Astrocyte (in vitro differentiated cells and primary cell): ENCODE results near the gene SAMD4B. TPM values are rescaled to one million over a fixed set of nuclear protein-coding genes. Genes with fewer than 3 reads are reported as not detected.
"Not testable (repeated sequence)": the region's sequence is repeated elsewhere in the genome, so short reads cannot be mapped to it uniquely, and the experiment has no call there.

Experiments
- DNase-seq: peaks from one replicate; pipeline ENCODE4 v3.0.0-alpha.2; 2010; ENCODE audit warnings: low read depth
- FAIRE-seq: peaks from 2 replicates; lab custom pipeline; 2011; peaks lifted over from hg19 to GRCh38; lab: Jason Lieb, UNC
- H2AFZ ChIP-seq: 2 replicates; pipeline ENCODE4 v1.6.0; 2012; ENCODE audit warnings: low read depth, low read length, inconsistent platforms
- H3K27ac ChIP-seq: 2 replicates; pipeline ENCODE4 v1.5.1; 2011; ENCODE audit warnings: low read depth, low read length, inconsistent platforms
- H3K27me3 ChIP-seq: 2 replicates; pipeline ENCODE4 v1.6.0; 2011; ENCODE audit warnings: low read length, inconsistent platforms; ENCODE audit not compliant: insufficient read depth
- H3K36me3 ChIP-seq: 2 replicates; pipeline ENCODE4 v1.5.1; 2011; ENCODE audit warnings: low read length, inconsistent platforms; ENCODE audit not compliant: insufficient read depth
- H3K4me1 ChIP-seq: 2 replicates; pipeline ENCODE4 v1.5.1; 2011; ENCODE audit warnings: low read length, inconsistent platforms; ENCODE audit not compliant: insufficient read depth
- H3K4me2 ChIP-seq: 2 replicates; pipeline ENCODE4 v1.6.0; 2012; ENCODE audit warnings: low read length, inconsistent platforms
- H3K4me3 ChIP-seq: 2 replicates; pipeline ENCODE4 v1.5.1; 2011; ENCODE audit warnings: low read depth, mild to moderate bottlenecking, low read length, inconsistent platforms; ENCODE audit not compliant: insufficient read depth
- H3K79me2 ChIP-seq: 2 replicates; pipeline ENCODE4 v1.6.0; 2012; ENCODE audit warnings: mild to moderate bottlenecking, low read length, inconsistent platforms; ENCODE audit not compliant: insufficient read depth
- H3K9ac ChIP-seq: 2 replicates; pipeline ENCODE4 v1.6.0; 2012; ENCODE audit warnings: mild to moderate bottlenecking, low read length, inconsistent platforms
- H3K9me3 ChIP-seq: 2 replicates; pipeline ENCODE4 v1.5.1; 2012; ENCODE audit warnings: low read depth, mild to moderate bottlenecking, low read length, inconsistent platforms; ENCODE audit not compliant: insufficient read depth
- H4K20me1 ChIP-seq: 2 replicates; pipeline ENCODE4 v1.6.0; 2012; ENCODE audit warnings: low read length, inconsistent platforms; ENCODE audit not compliant: insufficient read depth
- H3K27ac Mint-ChIP-seq: one replicate; pipeline ENCODE4 v1.8.0; 2021; ENCODE audit warnings: mild to moderate bottlenecking, mixed read lengths; ENCODE audit not compliant: unreplicated experiment
- H3K27me3 Mint-ChIP-seq: one replicate; pipeline ENCODE4 v1.8.0; 2021; ENCODE audit warnings: low read depth, mixed read lengths; ENCODE audit not compliant: unreplicated experiment
- H3K36me3 Mint-ChIP-seq: one replicate; pipeline ENCODE4 v1.8.0; 2021; ENCODE audit warnings: low read depth, mixed read lengths; ENCODE audit not compliant: unreplicated experiment
- H3K4me1 Mint-ChIP-seq: one replicate; pipeline ENCODE4 v1.8.0; 2021; ENCODE audit warnings: low read depth, mixed read lengths; ENCODE audit not compliant: unreplicated experiment
- H3K4me3 Mint-ChIP-seq: one replicate; pipeline ENCODE4 v1.8.0; 2021; ENCODE audit warnings: mild to moderate bottlenecking, moderate library complexity, mixed read lengths; ENCODE audit not compliant: unreplicated experiment
- H3K9me3 Mint-ChIP-seq: one replicate; pipeline ENCODE4 v1.8.0; 2021; ENCODE audit warnings: mild to moderate bottlenecking, mixed read lengths; ENCODE audit not compliant: unreplicated experiment
- EZH2 ChIP-seq: IDR thresholded peaks from 2 replicates; pipeline ENCODE4 v1.6.1; 2012; ENCODE audit warnings: mild to moderate bottlenecking, low read length, inconsistent platforms; ENCODE audit not compliant: insufficient read depth
- total RNA-seq: library from RNA; stranded (reverse); gene quantifications from 2 replicates; pipeline ENCODE4 v1.2.1, GENCODE V29; 2021
- TF ChIP-seq, protein P1 (sequence below): IDR thresholded peaks from 2 replicates; pipeline ENCODE4 v1.5.1; 2011; ENCODE audit warnings: low read depth, mild to moderate bottlenecking, inconsistent platforms, low read length, moderate library complexity; ENCODE audit not compliant: insufficient read depth

The SAMD4B gene
- total RNA-seq, 1 donor from 2014 or later: 98.6 TPM

DNA sequence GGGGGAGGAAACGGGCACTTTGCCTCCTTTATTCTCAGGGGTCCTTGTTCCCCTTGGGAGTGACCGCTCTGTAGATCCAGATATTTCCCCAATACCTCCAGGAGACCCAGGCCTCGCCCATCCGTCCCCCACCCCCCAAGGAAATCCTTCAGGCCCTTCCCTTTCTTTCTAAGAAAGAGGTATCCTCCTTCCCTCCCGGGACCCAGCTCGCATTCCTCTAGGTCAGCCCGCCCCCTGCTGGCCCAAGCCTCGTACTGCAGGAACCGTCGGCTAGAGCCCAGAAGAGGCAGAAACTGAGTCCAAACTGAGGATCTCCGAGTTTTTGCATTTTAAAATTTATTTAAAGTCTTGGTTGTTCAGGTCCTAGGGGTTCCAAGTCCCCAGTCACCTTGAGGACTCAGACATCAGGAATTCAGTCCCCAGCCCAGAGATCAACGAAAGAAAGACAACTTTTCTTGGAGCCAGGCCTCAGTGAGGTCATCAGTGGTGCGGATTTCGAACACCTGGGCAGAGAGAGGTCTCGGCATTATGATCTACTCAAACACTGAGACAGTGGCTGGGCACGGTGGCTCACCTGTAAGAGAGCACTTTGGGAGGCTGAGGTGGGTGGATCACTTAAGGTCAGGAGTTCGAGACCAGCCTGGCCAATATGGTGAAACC lies 14.0 kb upstream of the SAMD4B start:
- H3K4me3 ChIP-seq: no peak overlapping the region
- H4K20me1 ChIP-seq: no peaks in the 10 kb centered on the region
- H3K27ac Mint-ChIP-seq: no peak overlapping the region
- peaks cover 22% of the 10 kb centered on the region for H3K27me3 Mint-ChIP-seq
- TF ChIP-seq, protein P1, sequence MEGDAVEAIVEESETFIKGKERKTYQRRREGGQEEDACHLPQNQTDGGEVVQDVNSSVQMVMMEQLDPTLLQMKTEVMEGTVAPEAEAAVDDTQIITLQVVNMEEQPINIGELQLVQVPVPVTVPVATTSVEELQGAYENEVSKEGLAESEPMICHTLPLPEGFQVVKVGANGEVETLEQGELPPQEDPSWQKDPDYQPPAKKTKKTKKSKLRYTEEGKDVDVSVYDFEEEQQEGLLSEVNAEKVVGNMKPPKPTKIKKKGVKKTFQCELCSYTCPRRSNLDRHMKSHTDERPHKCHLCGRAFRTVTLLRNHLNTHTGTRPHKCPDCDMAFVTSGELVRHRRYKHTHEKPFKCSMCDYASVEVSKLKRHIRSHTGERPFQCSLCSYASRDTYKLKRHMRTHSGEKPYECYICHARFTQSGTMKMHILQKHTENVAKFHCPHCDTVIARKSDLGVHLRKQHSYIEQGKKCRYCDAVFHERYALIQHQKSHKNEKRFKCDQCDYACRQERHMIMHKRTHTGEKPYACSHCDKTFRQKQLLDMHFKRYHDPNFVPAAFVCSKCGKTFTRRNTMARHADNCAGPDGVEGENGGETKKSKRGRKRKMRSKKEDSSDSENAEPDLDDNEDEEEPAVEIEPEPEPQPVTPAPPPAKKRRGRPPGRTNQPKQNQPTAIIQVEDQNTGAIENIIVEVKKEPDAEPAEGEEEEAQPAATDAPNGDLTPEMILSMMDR: peak; percentile 91
- no peak for TF ChIP-seq EZH2
- DNase-seq (peak; percentile 16), FAIRE-seq (no peak)
- H3K9ac ChIP-seq: no peak overlapping the region
- H3K36me3 Mint-ChIP-seq: peaks cover 2% of the 10 kb centered on the region
- no peaks in the 10 kb centered on the region for H3K9me3 ChIP-seq
- no peaks in the 10 kb centered on the region for H3K9me3 Mint-ChIP-seq
- H3K4me1 ChIP-seq: no peaks in the 10 kb centered on the region
- no peaks in the 10 kb centered on the region for H3K4me1 Mint-ChIP-seq
- no peaks in the 10 kb centered on the region for H3K27me3 ChIP-seq
- H3K27ac ChIP-seq: no peak overlapping the region
- no peak overlapping the region for H3K4me2 ChIP-seq
- H2AFZ ChIP-seq: no peak overlapping the region
- H3K4me3 Mint-ChIP-seq: no peak overlapping the region
- H3K36me3 ChIP-seq: no peaks in the 10 kb centered on the region
- H3K79me2 ChIP-seq: no peaks in the 10 kb centered on the region

DNA sequence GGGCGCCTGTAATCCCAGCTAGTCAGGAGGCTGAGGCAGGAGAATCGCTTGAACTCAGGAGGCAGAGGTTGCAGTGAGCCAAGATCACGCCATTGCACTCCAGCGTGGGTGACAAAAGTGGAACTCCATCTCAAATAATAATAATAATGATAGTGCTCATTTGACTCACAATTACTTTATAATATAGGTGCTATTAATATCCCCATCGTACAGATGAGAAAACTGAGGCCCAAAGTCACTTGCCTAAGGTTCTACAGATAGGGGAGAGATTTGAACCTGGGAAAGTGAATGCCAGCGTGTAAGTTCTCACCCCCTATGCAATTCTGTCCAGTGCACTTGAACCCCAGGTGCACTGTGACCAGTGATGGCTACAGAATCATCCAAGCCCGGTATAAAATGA lies 12.3 kb upstream of the SAMD4B start:
- H3K9me3 Mint-ChIP-seq: no peaks in the 10 kb centered on the region
- no peak overlapping the region for H3K9ac ChIP-seq
- H3K27ac ChIP-seq: no peak overlapping the region
- H3K27me3 Mint-ChIP-seq: peaks cover 17% of the 10 kb centered on the region
- H4K20me1 ChIP-seq: no peaks in the 10 kb centered on the region
- H3K9me3 ChIP-seq: no peaks in the 10 kb centered on the region
- H3K79me2 ChIP-seq: no peaks in the 10 kb centered on the region
- H3K4me1 ChIP-seq: no peaks in the 10 kb centered on the region
- no peaks in the 10 kb centered on the region for H3K36me3 Mint-ChIP-seq
- H3K36me3 ChIP-seq: no peaks in the 10 kb centered on the region
- FAIRE-seq (no peak), DNase-seq (no peak)
- no peak for TF ChIP-seq EZH2
- TF ChIP-seq, protein P1: no peak
- no peak overlapping the region for H2AFZ ChIP-seq
- H3K27me3 ChIP-seq: no peaks in the 10 kb centered on the region
- H3K27ac Mint-ChIP-seq: no peak overlapping the region
- H3K4me3 Mint-ChIP-seq: no peak overlapping the region
- no peaks in the 10 kb centered on the region for H3K4me1 Mint-ChIP-seq
- no peak overlapping the region for H3K4me2 ChIP-seq
- no peak overlapping the region for H3K4me3 ChIP-seq

DNA sequence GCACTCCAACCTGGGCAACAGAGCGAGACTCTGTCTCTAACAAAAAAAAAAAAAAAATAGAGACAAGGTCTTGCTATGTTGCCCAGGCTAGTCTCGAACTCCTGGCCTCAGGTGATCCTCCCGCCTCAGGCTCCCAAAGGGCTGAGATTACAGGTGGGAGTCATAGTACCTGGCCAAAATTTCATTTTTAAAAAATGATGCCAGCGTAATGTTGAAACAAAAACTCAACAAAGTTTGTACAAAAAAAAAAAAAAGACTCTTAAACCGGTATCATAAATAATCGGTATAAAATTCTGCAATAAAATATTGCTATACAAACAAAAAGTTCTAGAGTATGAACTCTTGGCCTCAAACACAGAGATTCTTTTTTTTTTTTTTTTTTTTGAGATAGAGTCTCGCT lies 9.9 kb upstream of the SAMD4B start:
- H4K20me1 ChIP-seq: no peaks in the 10 kb centered on the region
- no peaks in the 10 kb centered on the region for H3K4me1 ChIP-seq
- H3K4me2 ChIP-seq: no peak overlapping the region
- FAIRE-seq (no peak), DNase-seq (no peak)
- H3K9me3 ChIP-seq: no peaks in the 10 kb centered on the region
- H3K79me2 ChIP-seq: no peaks in the 10 kb centered on the region
- Mint-ChIP-seq H3K27me3 (peaks cover 21% of the 10 kb centered on the region), H3K9me3 (peaks cover 2% of the 10 kb centered on the region), H3K27ac (no peak overlapping the region), H3K36me3 (no peaks in the 10 kb centered on the region), H3K4me1 (no peaks in the 10 kb centered on the region), H3K4me3 (no peak overlapping the region)
- TF ChIP-seq, protein P1: no peak
- TF ChIP-seq EZH2: no peak
- H3K9ac ChIP-seq: no peak overlapping the region
- no peaks in the 10 kb centered on the region for H3K27me3 ChIP-seq
- H3K4me3 ChIP-seq: no peak overlapping the region
- H3K27ac ChIP-seq: no peak overlapping the region
- no peak overlapping the region for H2AFZ ChIP-seq
- no peaks in the 10 kb centered on the region for H3K36me3 ChIP-seq

DNA sequence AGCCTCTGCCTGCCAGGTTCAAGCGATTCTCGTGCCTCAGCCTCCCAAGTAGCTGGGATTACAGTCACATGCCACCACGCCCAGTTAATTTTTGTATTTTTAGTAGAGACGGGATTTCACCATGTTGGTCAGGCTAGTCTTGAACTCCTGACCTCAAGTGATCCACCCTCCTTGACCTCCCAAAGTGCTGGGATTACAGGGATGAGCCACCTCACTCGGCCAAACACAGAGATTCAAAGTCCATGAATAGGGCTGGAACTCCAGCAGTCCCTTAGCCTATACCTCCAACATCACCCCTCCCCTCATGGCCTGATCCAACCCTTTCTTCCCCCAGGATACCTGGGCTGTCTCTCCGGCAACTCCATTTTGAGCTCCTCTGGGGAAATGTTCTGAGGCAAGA lies 9.5 kb upstream of the SAMD4B start:
- not testable (repeated sequence) for FAIRE-seq

More for the DNA sequence above, 9.5 kb upstream of the SAMD4B start:
- not testable (repeated sequence) for H3K36me3 Mint-ChIP-seq, H3K27ac ChIP-seq, H3K9me3 ChIP-seq, H4K20me1 ChIP-seq, H3K9me3 Mint-ChIP-seq, H3K4me1 Mint-ChIP-seq, H3K27ac Mint-ChIP-seq, DNase-seq, H3K4me3 ChIP-seq, H3K4me1 ChIP-seq, H3K27me3 ChIP-seq, H3K4me2 ChIP-seq, H3K9ac ChIP-seq, H3K79me2 ChIP-seq, H2AFZ ChIP-seq, H3K36me3 ChIP-seq
- Mint-ChIP-seq H3K4me3 (peak overlapping the region; percentile 40), H3K27me3 (peaks cover 24% of the 10 kb centered on the region)
